Measurements from ENCODE around the gene WDR1.

- TF ChIP-seq EZH2phosphoT487 (IDR thresholded peaks at IDR 0.05; ENCODE audit: insufficient read depth, low read depth) (no peak), EZH2 (IDR thresholded peaks at IDR 0.05; ENCODE audit: insufficient read depth, poor library complexity, severe bottlenecking) (no peak)
Observed at GRCh38 chr4:10113362-10114047, 3.1 kb downstream of the WDR1 start.

Measured in GM23248 (cell line).